ENCODE measurements around the gene PCID2. TPM values are rescaled to one million over a fixed set of nuclear protein-coding genes. Genes with fewer than 3 reads are reported as not detected.

Gene PCID2
- total and polyA plus RNA-seq, 8 donors, result 25.9 to 81.7 (median 40.9) TPM

- no peak for TF ChIP-seq POLR2A (IDR thresholded peaks at IDR 0.05)
- no peak for TF ChIP-seq EP300 (IDR thresholded peaks at IDR 0.05)
- TF ChIP-seq CTCF (IDR thresholded peaks at IDR 0.05), result no peak
- no peak for TF ChIP-seq POLR2AphosphoS5 (IDR thresholded peaks at IDR 0.05)
- DNase-seq, result peak in 1 of 2 donors; percentile 70
Measured at GRCh38 chr13:113224486-113224885, 16.0 kb upstream of the PCID2 start.

GRCh38 chr13:113223070-113223469 lies 14.6 kb upstream of the PCID2 start:
- Histone ChIP-seq H3K4me3 (no peak overlapping the region), H3K36me3 (peaks cover 25 to 91% (median 89%) of the 10 kb centered on the region in 4 donors), H3K4me1 (peaks cover 0 to 29% (median 21%) of the 10 kb centered on the region in 4 donors), H3K9me3 (no peaks in the 10 kb centered on the region), H3K27ac (no peak overlapping the region), H3K27me3 (no peaks in the 10 kb centered on the region)
- TF ChIP-seq EP300 (IDR thresholded peaks at IDR 0.05) (no peak), POLR2AphosphoS5 (IDR thresholded peaks at IDR 0.05) (no peak)
- WGBS, 5 donors, result 95 to 98% (median 97%) methylated on average over 7 of the region's 7 CpGs
- intact Hi-C loops (cut with DNase I; ENCODE audit: low total_unique reads), result no loop called here
- DNase-seq, result no peak

More at GRCh38 chr13:113224486-113224885, 16.0 kb upstream of the PCID2 start:
- Histone ChIP-seq H3K27me3 (no peaks in the 10 kb centered on the region), H3K36me3 (peaks cover 37 to 98% (median 98%) of the 10 kb centered on the region in 4 donors), H3K4me3 (no peak overlapping the region), H3K4me1 (peaks cover 0 to 19% (median 14%) of the 10 kb centered on the region in 4 donors), H3K27ac (no peak overlapping the region), H3K9me3 (no peaks in the 10 kb centered on the region)
- intact Hi-C loops (cut with DNase I; ENCODE audit: low total_unique reads), result no loop called here
- 60 to 77% (median 64%) methylated on average over 10 of the region's 10 CpGs for WGBS, 5 donors

- Histone ChIP-seq H3K27me3 (no peaks in the 10 kb centered on the region), H3K4me1 (peaks cover 13 to 50% (median 34%) of the 10 kb centered on the region in 4 donors), H3K27ac (peak overlapping the region in 1 of 5 donors; percentile 11), H3K4me3 (no peak overlapping the region), H3K36me3 (peaks cover 20 to 69% (median 67%) of the 10 kb centered on the region in 4 donors), H3K9me3 (no peaks in the 10 kb centered on the region)
- intact Hi-C loops (cut with DNase I; ENCODE audit: low total_unique reads), result no loop called here
- TF ChIP-seq EP300 (IDR thresholded peaks at IDR 0.05), result no peak
- 93 to 97% (median 95%) methylated on average over 7 of the region's 7 CpGs for WGBS, 5 donors
- DNase-seq, result no peak
Measured at GRCh38 chr13:113220877-113221276, 12.4 kb upstream of the PCID2 start.

- no peak for TF ChIP-seq POLR2A (IDR thresholded peaks at IDR 0.05)
- TF ChIP-seq EP300 (IDR thresholded peaks at IDR 0.05), result no peak
- no peak for TF ChIP-seq CTCF (IDR thresholded peaks at IDR 0.05)
- TF ChIP-seq POLR2AphosphoS5 (IDR thresholded peaks at IDR 0.05), result peak in 1 of 3 donors; percentile 4
- DNase-seq, result peak; percentile 60 to 77
- H3K27ac ChIP-seq, result peak overlapping the region in 3 of 5 donors; percentile 2 to 32 (median 11)
- H3K36me3 ChIP-seq, result peaks cover 20 to 62% (median 60%) of the 10 kb centered on the region in 4 donors
- H3K27me3 ChIP-seq, result no peaks in the 10 kb centered on the region
- H3K9me3 ChIP-seq, result no peaks in the 10 kb centered on the region
- H3K4me1 ChIP-seq, result peaks cover 20 to 58% (median 41%) of the 10 kb centered on the region in 4 donors
- intact Hi-C loops (cut with DNase I; ENCODE audit: low total_unique reads), result no loop called here
- H3K4me3 ChIP-seq, result no peak overlapping the region
- WGBS, 5 donors, result 28 to 57% (median 48%) methylated on average over 6 to 13 of the region's 13 CpGs
Measured at GRCh38 chr13:113220141-113220598, 11.7 kb upstream of the PCID2 start.

- H3K4me3 ChIP-seq, result no peak overlapping the region
- peak overlapping the region in 2 of 5 donors; percentile 23 to 32 for H3K27ac ChIP-seq
- no peaks in the 10 kb centered on the region for H3K9me3 ChIP-seq
- WGBS, 5 donors, result 82 to 87% (median 85%) methylated on average over 14 of the region's 14 CpGs
- intact Hi-C loops (cut with DNase I; ENCODE audit: low total_unique reads), result no loop called here
- no peak for DNase-seq
- peaks cover 16 to 54% (median 52%) of the 10 kb centered on the region in 4 donors for H3K36me3 ChIP-seq
- H3K4me1 ChIP-seq, result peaks cover 27 to 65% (median 49%) of the 10 kb centered on the region in 4 donors
- TF ChIP-seq CTCF (IDR thresholded peaks at IDR 0.05), result no peak
- TF ChIP-seq EP300 (IDR thresholded peaks at IDR 0.05), result no peak
- no peak for TF ChIP-seq POLR2A (IDR thresholded peaks at IDR 0.05)
- no peak for TF ChIP-seq POLR2AphosphoS5 (IDR thresholded peaks at IDR 0.05)
- H3K27me3 ChIP-seq, result no peaks in the 10 kb centered on the region
Measured at GRCh38 chr13:113219256-113219940, 10.9 kb upstream of the PCID2 start.

All from stomach (tissue), 9 donors.